GM15510 (cell line): ENCODE measurements around the gene SORCS2.

ENCODE experiments used
- POLR2A ChIP-seq: IDR thresholded peaks from 3 replicates; pipeline ENCODE4 v1.6.1; 2011; ENCODE audit warnings: borderline replicate concordance; ENCODE audit not compliant: insufficient read length; ENCODE audit errors: extremely low read depth

The SORCS2 gene

GRCh38 chr4:7552466-7552865 is 360.1 kb downstream of the SORCS2 start:
- TF ChIP-seq POLR2A = no peak

- TF ChIP-seq POLR2A = no peak
These were observed 360.9 kb downstream of the SORCS2 start for GRCh38 chr4:7553280-7553679.

- TF ChIP-seq POLR2A = no peak
These were observed 362.6 kb downstream of the SORCS2 start for GRCh38 chr4:7554905-7555304.

GRCh38 chr4:7556558-7556957 is 364.2 kb downstream of the SORCS2 start:
- TF ChIP-seq POLR2A = no peak

GRCh38 chr4:7557456-7557855 is 365.1 kb downstream of the SORCS2 start:
- no peak for TF ChIP-seq POLR2A

GRCh38 chr4:7558436-7558835 is 366.1 kb downstream of the SORCS2 start:
- TF ChIP-seq POLR2A = no peak

DNA sequence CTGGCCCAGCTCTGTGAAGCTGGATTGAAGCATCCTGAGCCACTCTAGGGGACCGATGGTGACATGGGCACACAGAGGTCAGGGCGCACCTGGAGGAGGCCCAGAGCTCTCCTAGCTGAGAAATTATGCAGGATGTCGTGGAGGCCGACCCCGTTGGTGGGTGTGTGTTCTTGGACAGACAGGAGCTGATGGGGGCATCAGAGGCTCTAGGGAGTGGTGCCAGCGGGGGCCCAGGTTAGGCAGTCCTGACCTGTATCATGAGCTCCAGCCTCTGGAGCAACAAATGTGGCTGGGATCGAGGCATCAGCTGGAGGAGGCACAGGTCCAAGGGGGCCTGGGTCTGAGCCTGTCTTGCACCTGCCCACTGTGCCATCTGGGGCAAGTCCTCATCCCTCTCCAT is 367.0 kb downstream of the SORCS2 start:
- no peak for TF ChIP-seq POLR2A

DNA sequence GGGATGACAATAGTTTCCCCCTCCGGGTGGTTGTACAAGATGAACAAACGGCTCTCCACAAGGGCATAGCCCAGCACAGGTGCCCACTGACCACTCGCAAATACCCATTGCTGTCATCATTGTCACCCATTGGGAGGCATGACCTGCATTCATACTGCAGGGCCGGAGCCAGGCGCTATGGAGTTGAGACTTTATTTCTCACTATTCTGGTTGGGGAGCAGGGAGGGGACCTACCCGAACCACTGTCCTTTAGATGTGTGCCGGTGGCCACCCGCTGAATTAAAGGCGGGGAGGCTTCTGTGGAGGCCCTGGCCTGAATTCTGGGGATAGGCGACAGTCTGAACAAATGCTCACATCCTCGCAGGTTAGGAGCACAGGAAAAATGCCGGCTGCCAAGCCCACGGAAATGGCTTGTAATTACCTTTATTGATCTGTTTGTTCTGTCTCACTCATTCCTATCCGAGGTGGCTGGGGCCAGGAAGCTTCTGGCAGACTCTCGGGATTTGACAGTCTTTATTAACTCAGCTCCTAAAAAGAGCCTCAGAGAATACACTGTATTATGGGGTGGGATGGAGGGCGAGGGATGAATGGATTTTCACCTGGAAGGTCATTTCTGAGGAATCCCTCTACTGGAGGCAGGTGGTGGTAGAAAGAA is 367.5 kb downstream of the SORCS2 start:
- no peak for TF ChIP-seq POLR2A

DNA sequence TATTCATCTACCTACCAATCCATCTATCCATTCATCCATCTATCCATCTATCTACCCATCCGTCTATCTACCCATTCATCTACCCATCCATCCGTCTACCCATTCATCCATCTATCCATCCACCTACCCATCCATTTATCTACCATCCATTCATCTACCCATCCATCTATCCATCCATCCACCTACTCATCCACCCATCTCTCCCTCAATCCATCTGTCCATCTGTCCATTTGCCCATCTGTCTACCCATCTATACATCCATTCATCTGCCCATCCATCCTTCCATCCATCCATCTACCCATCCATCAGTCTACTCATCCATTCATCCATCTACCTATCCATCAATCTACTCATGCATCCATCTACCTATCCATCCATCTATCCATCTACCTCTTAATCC is 369.2 kb downstream of the SORCS2 start:
- no peak for TF ChIP-seq POLR2A

GRCh38 chr4:7564242-7564641 is 371.9 kb downstream of the SORCS2 start:
- no peak for TF ChIP-seq POLR2A

- TF ChIP-seq POLR2A = no peak
These were observed 373.1 kb downstream of the SORCS2 start for GRCh38 chr4:7565483-7565882.

GRCh38 chr4:7569810-7570783 is 377.8 kb downstream of the SORCS2 start:
- TF ChIP-seq POLR2A = no peak

DNA sequence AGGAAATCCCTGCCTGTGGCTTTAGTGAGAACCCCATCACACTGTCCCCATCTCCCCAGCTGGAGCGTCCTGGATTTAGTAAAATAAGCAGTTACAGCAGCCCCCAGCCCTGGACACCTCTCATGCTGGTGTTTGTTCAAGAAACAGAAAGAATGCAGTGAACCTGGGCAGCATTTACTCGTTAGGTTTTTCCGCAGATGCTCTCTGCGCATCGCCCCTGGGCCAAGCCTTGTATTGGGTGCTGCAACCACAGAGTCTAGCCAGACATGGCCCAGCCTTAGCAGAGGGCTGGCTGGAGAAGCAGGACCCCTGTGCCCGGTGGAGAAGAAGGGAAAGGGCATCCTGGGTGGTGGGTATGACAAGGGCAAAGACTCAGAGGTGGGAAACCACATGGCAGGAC is 378.7 kb downstream of the SORCS2 start:
- TF ChIP-seq POLR2A = no peak

- TF ChIP-seq POLR2A = no peak
These were observed 379.4 kb downstream of the SORCS2 start for GRCh38 chr4:7571701-7572100.

GRCh38 chr4:7572894-7573293 is 380.6 kb downstream of the SORCS2 start:
- TF ChIP-seq POLR2A = no peak

DNA sequence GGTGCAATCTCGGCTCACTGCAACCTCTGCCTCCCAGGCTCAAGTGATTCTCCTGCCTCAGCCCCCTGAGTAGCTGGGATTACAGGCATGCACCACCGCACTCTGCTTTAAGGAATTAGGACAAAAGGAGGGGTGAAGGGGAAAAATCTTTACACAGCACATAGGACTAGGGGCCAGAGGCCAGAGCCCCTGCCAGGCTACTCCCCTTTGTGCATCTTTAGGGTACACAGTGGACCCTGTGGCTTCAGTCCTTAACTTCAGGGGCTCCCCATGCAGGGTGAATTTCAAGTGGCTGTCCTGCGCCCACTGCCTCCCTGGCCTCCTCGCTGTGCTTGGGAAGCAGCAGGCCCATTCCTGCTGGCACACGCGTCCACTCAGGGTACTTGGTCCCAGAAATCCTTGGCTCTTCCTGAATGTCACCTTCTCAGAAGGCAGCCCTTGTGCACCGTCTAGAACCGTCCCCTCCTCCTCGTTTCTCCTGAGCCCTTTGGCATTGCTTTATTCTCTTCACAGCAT is 381.3 kb downstream of the SORCS2 start:
- no peak for TF ChIP-seq POLR2A

DNA sequence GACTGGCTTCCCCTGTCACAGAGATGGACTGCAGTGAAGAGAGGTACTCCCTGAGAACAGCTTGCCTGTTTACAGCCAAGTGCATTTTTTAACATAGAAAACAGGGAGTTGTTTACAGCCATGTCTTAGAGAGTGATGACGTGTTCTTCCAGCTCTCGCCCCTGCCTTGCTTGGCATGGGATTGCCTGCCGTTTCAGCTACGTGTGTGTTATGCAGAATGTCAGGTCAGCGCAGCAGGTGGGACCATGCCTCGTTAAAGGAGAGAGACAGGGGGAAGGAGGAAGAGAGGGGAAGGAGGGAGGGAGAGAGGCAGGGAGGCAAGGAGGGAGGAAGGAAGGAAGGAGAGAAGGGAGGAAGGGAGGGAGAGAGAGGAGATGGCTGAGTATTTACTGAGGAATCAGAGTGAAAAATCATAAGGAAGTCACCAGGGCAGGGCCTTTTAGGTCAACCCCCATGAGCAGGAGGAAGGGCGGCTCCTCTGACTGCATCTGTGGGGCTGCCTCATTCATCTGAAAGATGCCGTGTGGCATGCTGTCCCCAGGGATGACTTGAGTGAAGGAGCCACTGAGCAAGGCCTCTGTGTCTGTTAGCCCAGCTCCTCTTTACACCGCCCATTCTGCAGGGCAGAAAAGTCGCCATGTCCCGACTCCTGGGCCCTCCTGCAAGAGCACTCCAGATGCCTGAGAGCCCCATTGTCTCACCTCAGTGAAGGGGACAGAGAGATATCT is 382.1 kb downstream of the SORCS2 start:
- no peak for TF ChIP-seq POLR2A
